ENCODE results near the gene DDC.

- TF ChIP-seq ISL1 (CRISPR knock-in tag; IDR thresholded peaks at IDR 0.05) (no peak), ZNF565 (CRISPR knock-in tag; conservative IDR thresholded peaks at IDR 0.05; ENCODE audit: low read depth) (no peak), ZNF8 (CRISPR knock-in tag; IDR thresholded peaks at IDR 0.05) (no peak), ZNF70 (CRISPR knock-in tag; IDR thresholded peaks at IDR 0.05) (no peak), ZFP30 (CRISPR knock-in tag; IDR thresholded peaks at IDR 0.05) (no peak), TCF4 (CRISPR knock-in tag; IDR thresholded peaks at IDR 0.05; ENCODE audit: borderline replicate concordance) (no peak), PATZ1 (CRISPR knock-in tag; IDR thresholded peaks at IDR 0.05; ENCODE audit: borderline replicate concordance) (no peak), CREB5 (CRISPR knock-in tag; IDR thresholded peaks at IDR 0.05; ENCODE audit: low read depth) (no peak), CSRNP3 (CRISPR knock-in tag; IDR thresholded peaks at IDR 0.05) (no peak), GLIS3 (CRISPR knock-in tag; IDR thresholded peaks at IDR 0.05) (no peak), RARB (CRISPR knock-in tag; IDR thresholded peaks at IDR 0.05) (no peak), POU6F1 (CRISPR knock-in tag; IDR thresholded peaks at IDR 0.05; ENCODE audit: borderline replicate concordance, low read depth) (no peak), ZFP3 (CRISPR knock-in tag; IDR thresholded peaks at IDR 0.05) (no peak), TSHZ2 (CRISPR knock-in tag; IDR thresholded peaks at IDR 0.05) (no peak)
These were observed 12.4 kb upstream of the DDC start for GRCh38 chr7:50577569-50577968.
